Activated CD4-positive, CD25-positive, alpha-beta regulatory T cell treated with anti-CD3 and anti-CD28 coated beads, Interleukin-2, amount 50 U/mL, for 24 hours (primary cell): ENCODE results near the gene MGME1.

ENCODE experiments used
- ATAC-seq, 2 donors: fragments of 150-1000 bp; cut with Tn5 transposase; one replicate each; pipeline ENCODE4 v1.10.0; 2021; ENCODE audit warnings: mild to moderate bottlenecking in 1 of 2, moderate library complexity in 1 of 2

The MGME1 gene

GRCh38 chr20:18031888-18032509 is 63.2 kb downstream of the MGME1 start:
- no peak for ATAC-seq

GRCh38 chr20:18032977-18033892 is 64.4 kb downstream of the MGME1 start:
- no peak for ATAC-seq

- no peak for ATAC-seq
These were observed 65.2 kb downstream of the MGME1 start for GRCh38 chr20:18034039-18034438.

- no peak for ATAC-seq
These were observed 70.2 kb downstream of the MGME1 start for GRCh38 chr20:18039063-18039462.
